ENCODE results near the gene CR1.
"Not testable (repeated sequence)": the region's sequence is repeated elsewhere in the genome, so short reads cannot be mapped to it uniquely, and the experiment has no call there.

Gene CR1

GRCh38 chr1:207487636-207488035 lies 8.3 kb upstream of the CR1 start:
- no peak for DNase-seq (ENCODE audit: low read depth)
- no peak for TF ChIP-seq CTCF (conservative IDR thresholded peaks at IDR 0.05; ENCODE audit: low read depth, low read length)
- no peak overlapping the region for H3K4me3 ChIP-seq (ENCODE audit: low read depth, low read length)

GRCh38 chr1:207493212-207493611 lies 2.7 kb upstream of the CR1 start:
- H3K4me3 ChIP-seq (ENCODE audit: low read depth, low read length): no peak overlapping the region
- DNase-seq (ENCODE audit: low read depth): no peak
- no peak for TF ChIP-seq CTCF (conservative IDR thresholded peaks at IDR 0.05; ENCODE audit: low read depth, low read length)

- DNase-seq (ENCODE audit: low read depth): no peak
- TF ChIP-seq CTCF (conservative IDR thresholded peaks at IDR 0.05; ENCODE audit: low read depth, low read length): no peak
These were observed 1.8 kb upstream of the CR1 start for GRCh38 chr1:207494171-207494570.

GRCh38 chr1:207495281-207495680 lies 676 bp upstream of the CR1 start:
- H3K4me3 ChIP-seq (ENCODE audit: low read depth, low read length); DNase-seq (ENCODE audit: low read depth): not testable (repeated sequence)

More at GRCh38 chr1:207494171-207494570, 1.8 kb upstream of the CR1 start:
- no peak overlapping the region for H3K4me3 ChIP-seq (ENCODE audit: low read depth, low read length)

- TF ChIP-seq CTCF (conservative IDR thresholded peaks at IDR 0.05; ENCODE audit: low read depth, low read length): no peak
- no peak overlapping the region for H3K4me3 ChIP-seq (ENCODE audit: low read depth, low read length)
- no peak for DNase-seq (ENCODE audit: low read depth)
These were observed 2.0 kb downstream of the CR1 start for GRCh38 chr1:207497941-207498340.

GRCh38 chr1:207499573-207499972 lies 3.6 kb downstream of the CR1 start:
- DNase-seq (ENCODE audit: low read depth): peak; percentile 86
- no peak overlapping the region for H3K4me3 ChIP-seq (ENCODE audit: low read depth, low read length)
- TF ChIP-seq CTCF (conservative IDR thresholded peaks at IDR 0.05; ENCODE audit: low read depth, low read length): peak; percentile 83

GRCh38 chr1:207500306-207500705 lies 4.3 kb downstream of the CR1 start:
- TF ChIP-seq CTCF (conservative IDR thresholded peaks at IDR 0.05; ENCODE audit: low read depth, low read length): no peak
- DNase-seq (ENCODE audit: low read depth): no peak
- no peak overlapping the region for H3K4me3 ChIP-seq (ENCODE audit: low read depth, low read length)

- no peak for DNase-seq (ENCODE audit: low read depth)
- no peak for TF ChIP-seq CTCF (conservative IDR thresholded peaks at IDR 0.05; ENCODE audit: low read depth, low read length)
- no peak overlapping the region for H3K4me3 ChIP-seq (ENCODE audit: low read depth, low read length)
These were observed 5.1 kb downstream of the CR1 start for GRCh38 chr1:207501071-207501470.

All from choroid plexus epithelial cell (primary cell).